IMR-90 (cell line): ENCODE results near the gene CDKN2A. TPM values are rescaled to one million over a fixed set of nuclear protein-coding genes. Genes with fewer than 3 reads are reported as not detected.

Experiments used
- ATAC-seq: fragments of 200-7000 bp; cut with Tn5 transposase; 2 replicates; pipeline ENCODE4 v1.9.1; 2020; ENCODE audit warnings: low read depth, mild to moderate bottlenecking, moderate library complexity
- BruUV-seq: library from RNA; stranded (reverse); fragments of 400-500 nt; replicated peaks from 2 replicates; lab custom pipeline; 2021; lab: Mats Ljungman, UMichigan
- CTCF ChIA-PET: fragments of 300-600 bp; formaldehyde crosslinking; extraction: SDS; loops from one replicate; lab custom pipeline; 2021; ENCODE audit warnings: antibody characterized with exemption; lab: Yijun Ruan, JAX
- POLR2A ChIA-PET: fragments of 300-600 bp; sonication (Branson Sonifier 250); formaldehyde crosslinking; loops from one replicate; lab custom pipeline; 2022; ENCODE audit warnings: antibody characterized with exemption; ENCODE audit not compliant: unreplicated experiment; lab: Charles Lee
- DNase-seq: peaks from one replicate; pipeline ENCODE4 v3.0.0; 2013
- H2AFZ ChIP-seq: replicated peaks from 2 replicates; pipeline ENCODE3; 2013; ENCODE audit warnings: low read length, mild to moderate bottlenecking; ENCODE audit not compliant: poor library complexity
- H2AK5ac ChIP-seq: 2 replicates; pipeline ENCODE4 v1.6.1; 2013; ENCODE audit warnings: low read depth, low read length, inconsistent platforms
- H2AK9ac ChIP-seq: replicated peaks from 2 replicates; pipeline ENCODE3; 2013; ENCODE audit warnings: mild to moderate bottlenecking, low read depth, low read length, moderate library complexity; ENCODE audit not compliant: poor library complexity
- H2BK120ac ChIP-seq: 2 replicates; pipeline ENCODE4 v1.6.1; 2013; ENCODE audit warnings: low read depth, low read length, inconsistent platforms
- H2BK15ac ChIP-seq: 3 replicates; pipeline ENCODE4 v1.6.1; 2013; ENCODE audit warnings: low read depth, low read length, inconsistent platforms
- H2BK20ac ChIP-seq: 2 replicates; pipeline ENCODE4 v1.6.1; 2013; ENCODE audit warnings: low read depth, mild to moderate bottlenecking, inconsistent platforms, low read length, moderate library complexity
- H2BK5ac ChIP-seq: 2 replicates; pipeline ENCODE4 v1.6.1; 2013; ENCODE audit warnings: mild to moderate bottlenecking, low read depth, low read length, inconsistent platforms; ENCODE audit not compliant: poor library complexity, severe bottlenecking
- H3K14ac ChIP-seq: replicated peaks from 2 replicates; pipeline ENCODE4 v1.6.1; 2013; ENCODE audit warnings: low read depth, low read length, inconsistent platforms
- H3K18ac ChIP-seq: 2 replicates; pipeline ENCODE4 v1.6.1; 2013; ENCODE audit warnings: low read depth, low read length, control low read depth
- H3K23ac ChIP-seq: 2 replicates; pipeline ENCODE4 v1.6.1; 2013; ENCODE audit warnings: low read depth, low read length, inconsistent platforms
- H3K27ac ChIP-seq: 2 replicates; pipeline ENCODE4 v1.5.1; 2013; ENCODE audit warnings: mild to moderate bottlenecking, control low read depth, low read length; ENCODE audit not compliant: insufficient read depth
- H3K27me3 ChIP-seq: 2 replicates; pipeline ENCODE4 v1.6.1; 2013; ENCODE audit warnings: low read length; ENCODE audit not compliant: control insufficient read depth, insufficient read depth
- H3K36me3 ChIP-seq: 2 replicates; pipeline ENCODE4 v1.6.1; 2013; ENCODE audit warnings: low read length, mixed read lengths; ENCODE audit not compliant: control insufficient read depth, insufficient read depth
- H3K4ac ChIP-seq: 2 replicates; pipeline ENCODE4 v1.6.1; 2013; ENCODE audit warnings: low read depth, low read length, inconsistent platforms
- H3K4me1 ChIP-seq: 2 replicates; pipeline ENCODE4 v1.6.1; 2013; ENCODE audit warnings: low read length, mixed read lengths; ENCODE audit not compliant: control insufficient read depth, insufficient read depth
- H3K4me2 ChIP-seq: 2 replicates; pipeline ENCODE4 v1.6.1; 2013; ENCODE audit warnings: low read depth, mild to moderate bottlenecking, control low read depth, low read length, moderate library complexity
- H3K4me3 ChIP-seq: 2 replicates; pipeline ENCODE4 v1.5.1; 2013; ENCODE audit warnings: low read depth, mild to moderate bottlenecking, control low read depth, low read length, moderate library complexity; ENCODE audit not compliant: insufficient read depth
- H3K56ac ChIP-seq: 2 replicates; pipeline ENCODE4 v1.6.1; 2013; ENCODE audit warnings: low read length, inconsistent platforms; ENCODE audit not compliant: insufficient read depth; ENCODE audit errors: extremely low read depth
- H3K79me1 ChIP-seq, 2 experiments: 2 replicates each; pipeline ENCODE4 v1.6.1; 2013; ENCODE audit warnings: low read length in 2 of 2, inconsistent platforms in 1 of 2, low read depth in 1 of 2
- H3K9ac ChIP-seq: 2 replicates; pipeline ENCODE4 v1.6.1; 2013; ENCODE audit warnings: low read depth, low read length, control low read depth
- H3K9me1 ChIP-seq: 2 replicates; pipeline ENCODE4 v1.6.1; 2013; ENCODE audit warnings: low read length, inconsistent platforms; ENCODE audit not compliant: insufficient read depth
- H3K9me3 ChIP-seq: 2 replicates; pipeline ENCODE4 v1.6.1; 2013; ENCODE audit warnings: low read length; ENCODE audit not compliant: control insufficient read depth, insufficient read depth
- H4K20me1 ChIP-seq: 2 replicates; pipeline ENCODE4 v1.6.1; 2013; ENCODE audit warnings: low read length, inconsistent platforms; ENCODE audit not compliant: insufficient read depth
- H4K5ac ChIP-seq: 2 replicates; pipeline ENCODE4 v1.6.1; 2013; ENCODE audit warnings: mild to moderate bottlenecking, low read depth, low read length, control low read depth
- H4K8ac ChIP-seq, 2 experiments: 2 replicates each; pipeline ENCODE4 v1.6.1; 2013; ENCODE audit warnings: low read depth in 2 of 2, low read length in 2 of 2, control low read depth in 1 of 2, inconsistent platforms in 1 of 2
- H4K91ac ChIP-seq: 2 replicates; pipeline ENCODE4 v1.6.1; 2013; ENCODE audit warnings: low read depth, low read length, inconsistent platforms; ENCODE audit not compliant: insufficient read depth
- NFE2L2 ChIP-seq: fragments of 150-350 bp; IDR thresholded peaks from 2 replicates; pipeline ENCODE4 v1.6.1; 2016; ENCODE audit warnings: low read depth, mild to moderate bottlenecking, low read length
- RFX5 ChIP-seq: IDR thresholded peaks from 2 replicates; pipeline ENCODE4 v1.8.0; 2012; ENCODE audit warnings: low read depth, mild to moderate bottlenecking, low read length, moderate library complexity
- WGBS, 2 experiments: methylation state at CpG; one replicate each; pipeline versions ENCODE4 v1.1.5 to v1.1.7; 2013; ENCODE audit warnings: missing lambda C conversion rate in 2 of 2; ENCODE audit not compliant: insufficient read length in 1 of 2; ENCODE audit errors: extremely low coverage in 2 of 2; 5-methylcytosine and 5-hydroxymethylcytosine counted together
- dilution Hi-C: fragments of 300-500 bp; cut with HindIII; formaldehyde crosslinking; loops from one replicate; pipeline ENCODE4 v1.14.3; 2018; ENCODE audit warnings: low sequenced_read_pairs; ENCODE audit not compliant: unreplicated experiment
- in situ Hi-C: fragments of 300-500 bp; cut with MboI; formaldehyde crosslinking; loops from 3 replicates; pipeline ENCODE4 v1.14.3; 2019; ENCODE audit warnings: low sequenced_read_pairs, inconsistent platforms, mixed read lengths
- intact Hi-C: fragments of 100-400 bp; cut with micrococcal nuclease; formaldehyde crosslinking; loops from 2 replicates; pipeline ENCODE4 v1.10.0; 2022
- polyA plus RNA-seq, 3 experiments: library from polyadenylated mRNA; depleted of rRNA; stranded (reverse); fragments of >200 nt; gene quantifications; 2 replicates each; pipeline ENCODE4 v1.2.3, GENCODE V29; 2012; ENCODE audit warnings: low replicate concordance in 1 of 3
- total RNA-seq: library from RNA; depleted of rRNA; stranded (reverse); fragments of >200 nt; gene quantifications from 2 replicates; pipeline ENCODE4 v1.2.3, GENCODE V29; 2012

Gene CDKN2A
- total and polyA plus RNA-seq, 2 of the 4 experiments (the other 2 are of a cell fraction) = 11.3 to 75.3 TPM

DNA sequence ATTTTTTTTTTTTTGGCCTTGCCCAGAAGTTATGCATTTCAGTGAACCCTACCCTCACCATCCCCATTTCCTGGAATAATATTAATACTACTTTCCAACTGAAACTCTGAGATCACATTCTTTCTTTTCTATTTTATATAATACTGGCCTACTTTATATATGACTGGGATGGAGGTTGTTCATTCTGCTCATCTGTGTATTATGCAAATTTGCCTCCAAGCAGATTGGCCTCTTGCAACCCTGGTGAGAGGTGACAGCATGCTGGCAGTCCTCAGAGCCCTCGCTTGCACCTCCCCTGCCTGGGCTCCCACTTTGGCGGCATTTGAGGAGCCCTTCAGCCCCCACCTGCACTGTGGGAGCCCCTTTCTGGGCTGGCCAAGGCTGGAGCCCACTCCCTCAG lies 35.4 kb downstream of the CDKN2A start:
- H3K4me3 ChIP-seq = no peak overlapping the region
- H3K56ac ChIP-seq = no peak overlapping the region
- no CpG with 5 or more reads among the region's 2 CpGs for WGBS, 2 experiments
- H3K14ac ChIP-seq = no peak overlapping the region
- ATAC-seq (no peak), DNase-seq (no peak)
- H2BK120ac ChIP-seq = no peak overlapping the region
- H2AK5ac ChIP-seq = no peak overlapping the region
- H2AK9ac ChIP-seq = no peak overlapping the region
- no peaks in the 10 kb centered on the region for H3K79me1 ChIP-seq
- H3K27ac ChIP-seq = no peak overlapping the region
- no peak overlapping the region for H3K23ac ChIP-seq
- ChIA-PET CTCF (no interaction called here), POLR2A (no interaction called here)
- no peaks in the 10 kb centered on the region for H4K20me1 ChIP-seq
- no peak overlapping the region for H4K5ac ChIP-seq
- no peak overlapping the region for H4K8ac ChIP-seq
- H3K27me3 ChIP-seq = peaks cover 2% of the 10 kb centered on the region
- dilution Hi-C loops = no loop called here
- no peak overlapping the region for H2BK5ac ChIP-seq
- no peak overlapping the region for H4K91ac ChIP-seq
- H2BK15ac ChIP-seq = no peak overlapping the region
- H3K9me3 ChIP-seq = 0 out of 2 replicates have a peak, but pooled peaks cover 2% of the 10 kb centered on the region
- H3K9ac ChIP-seq = no peak overlapping the region
- no peak overlapping the region for H2AFZ ChIP-seq
- no peaks in the 10 kb centered on the region for H3K9me1 ChIP-seq
- no peaks in the 10 kb centered on the region for H3K36me3 ChIP-seq
- H2BK20ac ChIP-seq = no peak overlapping the region
- H3K4me2 ChIP-seq = no peak overlapping the region
- intact Hi-C loops = no loop called here
- H3K18ac ChIP-seq = no peak overlapping the region
- in situ Hi-C loops = no loop called here
- H3K4ac ChIP-seq = no peak overlapping the region
- TF ChIP-seq RFX5 = no peak
- TF ChIP-seq NFE2L2 = no peak
- H3K4me1 ChIP-seq = no peaks in the 10 kb centered on the region
- no TSS peak for BruUV-seq
